ENCODE results near the gene TESPA1.

DNA sequence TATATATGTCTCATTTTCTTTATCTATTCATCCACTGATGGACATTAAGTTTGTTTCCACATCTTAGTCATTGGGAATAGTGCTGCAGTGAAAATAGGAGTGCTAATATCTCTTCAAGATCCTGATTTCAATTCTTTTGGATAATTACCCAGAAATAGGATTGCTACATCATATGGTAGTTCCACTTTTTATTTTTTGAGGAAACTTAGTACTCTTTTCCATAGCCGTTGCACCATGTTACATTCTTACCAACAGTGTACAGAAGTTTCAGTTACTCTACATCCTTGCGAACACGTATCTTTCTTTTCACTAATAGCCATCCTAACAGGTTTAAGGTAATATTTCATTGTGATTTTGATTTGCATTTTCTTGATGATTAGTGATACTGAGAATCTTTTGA, 29.8 kb downstream of the TESPA1 start:
- TF ChIP-seq EZH2phosphoT487 (IDR thresholded peaks at IDR 0.05; ENCODE audit: unreplicated experiment) (no peak), EZH2 (IDR thresholded peaks at IDR 0.05; ENCODE audit: low read depth, unreplicated experiment) (no peak), POLR2AphosphoS5 (IDR thresholded peaks at IDR 0.05; ENCODE audit: low read depth) (no peak), CREB1 (CRISPR knock-in tag; IDR thresholded peaks at IDR 0.05; ENCODE audit: low read depth) (no peak), REST (IDR thresholded peaks at IDR 0.05; ENCODE audit: unreplicated experiment) (no peak), ZNF331 (CRISPR knock-in tag; IDR thresholded peaks at IDR 0.05; ENCODE audit: low read depth) (no peak), ZNF114 (CRISPR knock-in tag; IDR thresholded peaks at IDR 0.05) (no peak), JUNB (IDR thresholded peaks at IDR 0.05; ENCODE audit: unreplicated experiment) (no peak), NANOG (IDR thresholded peaks at IDR 0.05; ENCODE audit: borderline replicate concordance) (no peak), STAT1 (IDR thresholded peaks at IDR 0.05; ENCODE audit: unreplicated experiment) (no peak)
- TF ChIP-seq, protein P1, sequence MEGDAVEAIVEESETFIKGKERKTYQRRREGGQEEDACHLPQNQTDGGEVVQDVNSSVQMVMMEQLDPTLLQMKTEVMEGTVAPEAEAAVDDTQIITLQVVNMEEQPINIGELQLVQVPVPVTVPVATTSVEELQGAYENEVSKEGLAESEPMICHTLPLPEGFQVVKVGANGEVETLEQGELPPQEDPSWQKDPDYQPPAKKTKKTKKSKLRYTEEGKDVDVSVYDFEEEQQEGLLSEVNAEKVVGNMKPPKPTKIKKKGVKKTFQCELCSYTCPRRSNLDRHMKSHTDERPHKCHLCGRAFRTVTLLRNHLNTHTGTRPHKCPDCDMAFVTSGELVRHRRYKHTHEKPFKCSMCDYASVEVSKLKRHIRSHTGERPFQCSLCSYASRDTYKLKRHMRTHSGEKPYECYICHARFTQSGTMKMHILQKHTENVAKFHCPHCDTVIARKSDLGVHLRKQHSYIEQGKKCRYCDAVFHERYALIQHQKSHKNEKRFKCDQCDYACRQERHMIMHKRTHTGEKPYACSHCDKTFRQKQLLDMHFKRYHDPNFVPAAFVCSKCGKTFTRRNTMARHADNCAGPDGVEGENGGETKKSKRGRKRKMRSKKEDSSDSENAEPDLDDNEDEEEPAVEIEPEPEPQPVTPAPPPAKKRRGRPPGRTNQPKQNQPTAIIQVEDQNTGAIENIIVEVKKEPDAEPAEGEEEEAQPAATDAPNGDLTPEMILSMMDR (conservative IDR thresholded peaks at IDR 0.05; ENCODE audit: low read depth in 2 of 2) = no peak
- TF ChIP-seq, protein P2, sequence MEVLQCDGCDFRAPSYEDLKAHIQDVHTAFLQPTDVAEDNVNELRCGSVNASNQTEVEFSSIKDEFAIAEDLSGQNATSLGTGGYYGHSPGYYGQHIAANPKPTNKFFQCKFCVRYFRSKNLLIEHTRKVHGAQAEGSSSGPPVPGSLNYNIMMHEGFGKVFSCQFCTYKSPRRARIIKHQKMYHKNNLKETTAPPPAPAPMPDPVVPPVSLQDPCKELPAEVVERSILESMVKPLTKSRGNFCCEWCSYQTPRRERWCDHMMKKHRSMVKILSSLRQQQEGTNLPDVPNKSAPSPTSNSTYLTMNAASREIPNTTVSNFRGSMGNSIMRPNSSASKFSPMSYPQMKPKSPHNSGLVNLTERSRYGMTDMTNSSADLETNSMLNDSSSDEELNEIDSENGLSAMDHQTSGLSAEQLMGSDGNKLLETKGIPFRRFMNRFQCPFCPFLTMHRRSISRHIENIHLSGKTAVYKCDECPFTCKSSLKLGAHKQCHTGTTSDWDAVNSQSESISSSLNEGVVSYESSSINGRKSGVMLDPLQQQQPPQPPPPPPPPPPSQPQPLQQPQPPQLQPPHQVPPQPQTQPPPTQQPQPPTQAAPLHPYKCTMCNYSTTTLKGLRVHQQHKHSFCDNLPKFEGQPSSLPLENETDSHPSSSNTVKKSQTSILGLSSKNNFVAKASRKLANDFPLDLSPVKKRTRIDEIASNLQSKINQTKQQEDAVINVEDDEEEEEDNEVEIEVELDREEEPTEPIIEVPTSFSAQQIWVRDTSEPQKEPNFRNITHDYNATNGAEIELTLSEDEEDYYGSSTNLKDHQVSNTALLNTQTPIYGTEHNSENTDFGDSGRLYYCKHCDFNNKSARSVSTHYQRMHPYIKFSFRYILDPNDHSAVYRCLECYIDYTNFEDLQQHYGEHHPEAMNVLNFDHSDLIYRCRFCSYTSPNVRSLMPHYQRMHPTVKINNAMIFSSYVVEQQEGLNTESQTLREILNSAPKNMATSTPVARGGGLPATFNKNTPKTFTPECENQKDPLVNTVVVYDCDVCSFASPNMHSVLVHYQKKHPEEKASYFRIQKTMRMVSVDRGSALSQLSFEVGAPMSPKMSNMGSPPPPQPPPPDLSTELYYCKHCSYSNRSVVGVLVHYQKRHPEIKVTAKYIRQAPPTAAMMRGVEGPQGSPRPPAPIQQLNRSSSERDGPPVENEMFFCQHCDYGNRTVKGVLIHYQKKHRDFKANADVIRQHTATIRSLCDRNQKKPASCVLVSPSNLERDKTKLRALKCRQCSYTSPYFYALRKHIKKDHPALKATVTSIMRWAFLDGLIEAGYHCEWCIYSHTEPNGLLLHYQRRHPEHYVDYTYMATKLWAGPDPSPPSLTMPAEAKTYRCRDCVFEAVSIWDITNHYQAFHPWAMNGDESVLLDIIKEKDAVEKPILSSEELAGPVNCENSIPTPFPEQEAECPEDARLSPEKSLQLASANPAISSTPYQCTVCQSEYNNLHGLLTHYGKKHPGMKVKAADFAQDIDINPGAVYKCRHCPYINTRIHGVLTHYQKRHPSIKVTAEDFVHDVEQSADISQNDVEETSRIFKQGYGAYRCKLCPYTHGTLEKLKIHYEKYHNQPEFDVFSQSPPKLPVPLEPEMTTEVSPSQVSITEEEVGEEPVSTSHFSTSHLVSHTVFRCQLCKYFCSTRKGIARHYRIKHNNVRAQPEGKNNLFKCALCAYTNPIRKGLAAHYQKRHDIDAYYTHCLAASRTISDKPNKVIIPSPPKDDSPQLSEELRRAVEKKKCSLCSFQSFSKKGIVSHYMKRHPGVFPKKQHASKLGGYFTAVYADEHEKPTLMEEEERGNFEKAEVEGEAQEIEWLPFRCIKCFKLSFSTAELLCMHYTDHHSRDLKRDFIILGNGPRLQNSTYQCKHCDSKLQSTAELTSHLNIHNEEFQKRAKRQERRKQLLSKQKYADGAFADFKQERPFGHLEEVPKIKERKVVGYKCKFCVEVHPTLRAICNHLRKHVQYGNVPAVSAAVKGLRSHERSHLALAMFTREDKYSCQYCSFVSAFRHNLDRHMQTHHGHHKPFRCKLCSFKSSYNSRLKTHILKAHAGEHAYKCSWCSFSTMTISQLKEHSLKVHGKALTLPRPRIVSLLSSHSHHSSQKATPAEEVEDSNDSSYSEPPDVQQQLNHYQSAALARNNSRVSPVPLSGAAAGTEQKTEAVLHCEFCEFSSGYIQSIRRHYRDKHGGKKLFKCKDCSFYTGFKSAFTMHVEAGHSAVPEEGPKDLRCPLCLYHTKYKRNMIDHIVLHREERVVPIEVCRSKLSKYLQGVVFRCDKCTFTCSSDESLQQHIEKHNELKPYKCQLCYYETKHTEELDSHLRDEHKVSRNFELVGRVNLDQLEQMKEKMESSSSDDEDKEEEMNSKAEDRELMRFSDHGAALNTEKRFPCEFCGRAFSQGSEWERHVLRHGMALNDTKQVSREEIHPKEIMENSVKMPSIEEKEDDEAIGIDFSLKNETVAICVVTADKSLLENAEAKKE (CRISPR knock-in tag; IDR thresholded peaks at IDR 0.05) = no peak
- TF ChIP-seq, protein P3, sequence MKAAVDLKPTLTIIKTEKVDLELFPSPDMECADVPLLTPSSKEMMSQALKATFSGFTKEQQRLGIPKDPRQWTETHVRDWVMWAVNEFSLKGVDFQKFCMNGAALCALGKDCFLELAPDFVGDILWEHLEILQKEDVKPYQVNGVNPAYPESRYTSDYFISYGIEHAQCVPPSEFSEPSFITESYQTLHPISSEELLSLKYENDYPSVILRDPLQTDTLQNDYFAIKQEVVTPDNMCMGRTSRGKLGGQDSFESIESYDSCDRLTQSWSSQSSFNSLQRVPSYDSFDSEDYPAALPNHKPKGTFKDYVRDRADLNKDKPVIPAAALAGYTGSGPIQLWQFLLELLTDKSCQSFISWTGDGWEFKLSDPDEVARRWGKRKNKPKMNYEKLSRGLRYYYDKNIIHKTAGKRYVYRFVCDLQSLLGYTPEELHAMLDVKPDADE (IDR thresholded peaks at IDR 0.05) = no peak

Measured in GM23338 (cell line).